Panc1 (cell line): ENCODE data around the gene PRPH. TPM values are rescaled to one million over a fixed set of nuclear protein-coding genes. Genes with fewer than 3 reads are reported as not detected.
"Not testable (repeated sequence)": the region's sequence is repeated elsewhere in the genome, so short reads cannot be mapped to it uniquely, and the experiment has no call there.

Source experiments
- ATAC-seq: fragments of 200-7000 bp; cut with Tn5 transposase; 2 replicates; pipeline ENCODE4 v1.9.1; 2020; ENCODE audit warnings: mild to moderate bottlenecking, moderate library complexity
- BruUV-seq: library from RNA; stranded (reverse); fragments of 400-500 nt; replicated peaks from 2 replicates; lab custom pipeline; 2021; lab: Mats Ljungman, UMichigan
- CTCF ChIA-PET: fragments of 300-600 bp; sonication (Branson Sonifier 250); formaldehyde crosslinking; loops from one replicate; lab custom pipeline; 2022; ENCODE audit warnings: antibody characterized with exemption; lab: Charles Lee
- POLR2A ChIA-PET: fragments of 300-600 bp; sonication (Branson Sonifier 250); formaldehyde crosslinking; loops from one replicate; lab custom pipeline; 2022; ENCODE audit warnings: antibody characterized with exemption; lab: Charles Lee
- DNase-seq: peaks from one replicate; pipeline ENCODE4 v3.0.0-alpha.2; 2010; ENCODE audit warnings: low read depth, low spot score
- H3K27ac ChIP-seq: 2 replicates; pipeline ENCODE4 v1.5.1; 2011; ENCODE audit warnings: mild to moderate bottlenecking, low read length, inconsistent platforms
- H3K27me3 ChIP-seq: fragments of 200-500 bp; sonication (Bioruptor generic); 2 replicates; pipeline ENCODE4 v1.6.0; 2014; ENCODE audit warnings: low read length, inconsistent platforms; ENCODE audit not compliant: control insufficient read depth, insufficient read depth
- H3K36me3 ChIP-seq: fragments of 200-500 bp; sonication (Bioruptor generic); 2 replicates; pipeline ENCODE4 v1.5.1; 2014; ENCODE audit warnings: inconsistent platforms, mild to moderate bottlenecking, low read length, moderate library complexity; ENCODE audit not compliant: control insufficient read depth, insufficient read depth
- H3K4me1 ChIP-seq: 2 replicates; pipeline ENCODE4 v1.5.1; 2011; ENCODE audit warnings: inconsistent platforms, mild to moderate bottlenecking, low read length, moderate library complexity; ENCODE audit not compliant: control insufficient read depth, insufficient read depth
- H3K4me3 ChIP-seq, 2 experiments: 2 replicates each; pipeline ENCODE4 v1.5.1; 2011 to 2012; ENCODE audit warnings: low read depth in 2 of 2, low read length in 2 of 2, mild to moderate bottlenecking in 2 of 2, inconsistent platforms in 1 of 2, moderate library complexity in 1 of 2
- H3K9me3 ChIP-seq: fragments of 200-500 bp; sonication (Bioruptor generic); 2 replicates; pipeline ENCODE4 v1.5.1; 2014; ENCODE audit warnings: low read depth, mild to moderate bottlenecking, inconsistent platforms, low read length, moderate library complexity; ENCODE audit not compliant: control insufficient read depth, insufficient read depth
- CTCF ChIP-seq: fragments of 450-650 bp; IDR thresholded peaks from 2 replicates; pipeline ENCODE4 v1.5.1; 2017; ENCODE audit warnings: mild to moderate bottlenecking
- POLR2AphosphoS5 ChIP-seq: IDR thresholded peaks from 2 replicates; pipeline ENCODE4 v1.6.1; 2012; ENCODE audit warnings: mild to moderate bottlenecking, low read depth, low read length, moderate library complexity
- REST ChIP-seq, 2 experiments: IDR thresholded peaks; 2 replicates each; pipeline ENCODE4 v1.6.1; 2011 to 2012; ENCODE audit warnings: low read depth in 2 of 2, control low read depth in 1 of 2, low read length in 1 of 2, mild to moderate bottlenecking in 1 of 2, moderate library complexity in 1 of 2; ENCODE audit not compliant: insufficient read depth in 1 of 2
- SIN3A ChIP-seq: IDR thresholded peaks from 2 replicates; pipeline ENCODE4 v1.6.1; 2012; ENCODE audit warnings: low read depth, mild to moderate bottlenecking, low read length, moderate library complexity, borderline replicate concordance; ENCODE audit not compliant: insufficient read depth
- TCF7L2 ChIP-seq: IDR thresholded peaks from 2 replicates; pipeline ENCODE4 v1.6.1; 2011; ENCODE audit warnings: mild to moderate bottlenecking, low read depth, low read length, inconsistent platforms
- in situ Hi-C: cut with HindIII; loops from 2 replicates; pipeline ENCODE4 v1.10.0; 2016; ENCODE audit warnings: low sequenced_read_pairs, low pct_unique_long_range_greater_than_20kb
- intact Hi-C: fragments of 100-400 bp; cut with micrococcal nuclease; formaldehyde crosslinking; loops from one replicate; pipeline ENCODE4 v1.10.0; 2022; ENCODE audit not compliant: unreplicated experiment
- total RNA-seq: library from RNA; stranded (reverse); gene quantifications from one replicate; pipeline ENCODE4 v1.2.1, GENCODE V29; 2021; ENCODE audit not compliant: unreplicated experiment

Gene PRPH
- total RNA-seq, 1 experiment from 2014 or later: 0.39 TPM

GRCh38 chr12:49309386-49309785, 14.4 kb downstream of the PRPH start:
- TF ChIP-seq POLR2AphosphoS5: no peak
- TF ChIP-seq SIN3A: no peak
- no peak for TF ChIP-seq TCF7L2
- no peak for TF ChIP-seq REST (IDR thresholded peaks at IDR 0.05; ENCODE audit: insufficient read depth in 1 of 2, low read depth in 2 of 2, low read length in 1 of 2)
- no peak for TF ChIP-seq CTCF
- POLR2A ChIA-PET: no interaction called here
- in situ Hi-C loops: no loop called here
- ATAC-seq (no peak), DNase-seq (no peak)
- Histone ChIP-seq H3K4me1 (no peaks in the 10 kb centered on the region), H3K27ac (no peak overlapping the region), H3K36me3 (no peaks in the 10 kb centered on the region), H3K9me3 (no peaks in the 10 kb centered on the region), H3K27me3 (no peaks in the 10 kb centered on the region), H3K4me3 (no peak overlapping the region)
- CTCF ChIA-PET: no interaction called here
- BruUV-seq: no TSS peak
- intact Hi-C loops: no loop called here

GRCh38 chr12:49310451-49311000, 15.6 kb downstream of the PRPH start:
- POLR2A ChIA-PET, BruUV-seq, intact Hi-C loops: not testable (repeated sequence)

GRCh38 chr12:49314811-49315210, 19.9 kb downstream of the PRPH start:
- BruUV-seq: no TSS peak
- H3K27ac ChIP-seq: no peak overlapping the region
- in situ Hi-C loops: no loop called here
- TF ChIP-seq POLR2AphosphoS5 (no peak), TCF7L2 (no peak), REST (IDR thresholded peaks at IDR 0.05; ENCODE audit: insufficient read depth in 1 of 2, low read depth in 2 of 2, low read length in 1 of 2) (no peak), CTCF (no peak), SIN3A (no peak)
- H3K36me3 ChIP-seq: no peaks in the 10 kb centered on the region
- no peak overlapping the region for H3K4me3 ChIP-seq
- POLR2A ChIA-PET: no interaction called here
- intact Hi-C loops: no loop called here
- no peaks in the 10 kb centered on the region for H3K9me3 ChIP-seq
- no peak for DNase-seq
- CTCF ChIA-PET: no interaction called here
- H3K27me3 ChIP-seq: no peaks in the 10 kb centered on the region
- ATAC-seq: no peak
- no peaks in the 10 kb centered on the region for H3K4me1 ChIP-seq

More at GRCh38 chr12:49310451-49311000, 15.6 kb downstream of the PRPH start:
- H3K27me3 ChIP-seq, H3K9me3 ChIP-seq, DNase-seq, H3K27ac ChIP-seq, CTCF ChIA-PET, H3K4me3 ChIP-seq, H3K36me3 ChIP-seq, ATAC-seq, H3K4me1 ChIP-seq, in situ Hi-C loops: not testable (repeated sequence)
